H1 (cell line): ENCODE results near the gene ATP5F1C. TPM values are rescaled to one million over a fixed set of nuclear protein-coding genes. Genes with fewer than 3 reads are reported as not detected.
A peak's percentile ranks its signal among the peaks of the same experiment; 100 is the strongest.

Source experiments
- CTCF ChIA-PET: fragments of 300-600 bp; sonication (Branson Sonifier 250); formaldehyde crosslinking; loops from one replicate; lab custom pipeline; 2021; ENCODE audit not compliant: partially characterized antibody; lab: Charles Lee
- POLR2A ChIA-PET: fragments of 300-600 bp; sonication (Branson Sonifier 250); formaldehyde crosslinking; loops from one replicate; lab custom pipeline; 2021; ENCODE audit warnings: inconsistent platforms; ENCODE audit not compliant: partially characterized antibody; lab: Charles Lee
- DNase-seq, 2 experiments: peaks; one replicate each; pipeline versions ENCODE4 v3.0.0 to v3.0.0-alpha.2; 2010 to 2022; ENCODE audit warnings: low spot score in 2 of 2, low read depth in 1 of 2, mixed read lengths in 1 of 2
- FAIRE-seq: peaks from 2 replicates; lab custom pipeline; 2011; peaks lifted over from hg19 to GRCh38; lab: Jason Lieb, UNC
- H2AFZ ChIP-seq: 2 replicates; pipeline ENCODE4 v1.8.1; 2012; ENCODE audit warnings: low read length, inconsistent platforms
- H2AK5ac ChIP-seq: 2 replicates; pipeline ENCODE4 v1.6.1; 2013; ENCODE audit warnings: low read depth, low read length
- H2BK120ac ChIP-seq: replicated peaks from 2 replicates; pipeline ENCODE3; 2013; ENCODE audit warnings: low read depth, low read length, inconsistent platforms
- H2BK12ac ChIP-seq: 2 replicates; pipeline ENCODE4 v1.6.1; 2013; ENCODE audit warnings: low read depth, low read length
- H2BK15ac ChIP-seq: 2 replicates; pipeline ENCODE4 v1.6.1; 2013; ENCODE audit warnings: low read length
- H2BK20ac ChIP-seq: 2 replicates; pipeline ENCODE4 v1.6.1; 2013; ENCODE audit warnings: low read length
- H2BK5ac ChIP-seq: 2 replicates; pipeline ENCODE4 v1.6.1; 2013; ENCODE audit warnings: low read depth, low read length
- H3K14ac ChIP-seq: 2 replicates; pipeline ENCODE4 v1.6.1; 2013; ENCODE audit warnings: inconsistent platforms; ENCODE audit not compliant: insufficient read length
- H3K18ac ChIP-seq: 2 replicates; pipeline ENCODE4 v1.6.1; 2013; ENCODE audit warnings: low read length; ENCODE audit errors: extremely low read depth
- H3K23ac ChIP-seq: 2 replicates; pipeline ENCODE4 v1.6.1; 2013; ENCODE audit warnings: inconsistent platforms; ENCODE audit not compliant: insufficient read length
- H3K23me2 ChIP-seq: 2 replicates; pipeline ENCODE4 v1.6.1; 2013; ENCODE audit warnings: low read depth, low read length
- H3K27ac ChIP-seq: 2 replicates; pipeline ENCODE4 v1.6.1; 2011; ENCODE audit warnings: low read depth, low read length, inconsistent platforms
- H3K27me3 ChIP-seq, 4 experiments: replicated peaks in 1 of 4; 1 replicate in 1 of 4; 2 replicates in 3 of 4; pipeline versions ENCODE4 v1.6.1 to v1.8.1; 2011 to 2013; ENCODE audit warnings: low read length in 3 of 4, mild to moderate bottlenecking in 3 of 4, inconsistent platforms in 2 of 4, mixed read lengths in 2 of 4, moderate library complexity in 1 of 4; ENCODE audit not compliant: control insufficient read depth in 3 of 4, insufficient read depth in 3 of 4; ENCODE audit errors: extremely low read depth in 1 of 4
- H3K36me3 ChIP-seq, 4 experiments: 2 replicates each; pipeline versions ENCODE4 v1.6.1 to v1.8.1; 2011 to 2013; ENCODE audit warnings: mild to moderate bottlenecking in 4 of 4, low read length in 3 of 4, moderate library complexity in 2 of 4, control low read depth in 1 of 4, inconsistent platforms in 1 of 4; ENCODE audit not compliant: insufficient read depth in 4 of 4, control insufficient read depth in 2 of 4
- H3K4ac ChIP-seq: replicated peaks from 2 replicates; pipeline ENCODE3; 2013; ENCODE audit warnings: low read length, low read depth, mixed read lengths, inconsistent platforms; ENCODE audit not compliant: insufficient read length
- H3K4me1 ChIP-seq, 4 experiments: replicated peaks in 1 of 4; 1 replicate in 1 of 4; 2 replicates in 3 of 4; pipeline versions ENCODE4 v1.6.1 to v1.8.1; 2011 to 2013; ENCODE audit warnings: low read length in 3 of 4, inconsistent platforms in 2 of 4, mixed read lengths in 1 of 4; ENCODE audit not compliant: insufficient read depth in 4 of 4, control insufficient read depth in 3 of 4
- H3K4me2 ChIP-seq, 2 experiments: 2 replicates each; pipeline versions ENCODE4 v1.6.1 to v1.8.1; 2011 to 2013; ENCODE audit warnings: low read depth in 2 of 2, low read length in 2 of 2, control low read depth in 1 of 2, inconsistent platforms in 1 of 2, mild to moderate bottlenecking in 1 of 2; ENCODE audit not compliant: insufficient read depth in 1 of 2
- H3K4me3 ChIP-seq, 4 experiments: fragments of 200-600, 300-600 bp in 1 of 4; sonication (generic), shearing (Covaris generic), sonication (Bioruptor Twin) in 1 of 4; 2 replicates each; pipeline versions ENCODE4 v1.5.1 to v1.8.1; 2011 to 2016; ENCODE audit warnings: low read length in 4 of 4, low read depth in 3 of 4, control low read depth in 2 of 4, inconsistent platforms in 2 of 4, mild to moderate bottlenecking in 2 of 4, mixed read lengths in 1 of 4, moderate library complexity in 1 of 4; ENCODE audit not compliant: insufficient read depth in 2 of 4; ENCODE audit errors: extremely low read depth in 1 of 4
- H3K56ac ChIP-seq: replicated peaks from 2 replicates; pipeline ENCODE3; 2013; ENCODE audit warnings: low read depth, mild to moderate bottlenecking, mixed read lengths, low read length, inconsistent platforms; ENCODE audit not compliant: insufficient read length
- H3K79me1 ChIP-seq: 2 replicates; pipeline ENCODE4 v1.6.1; 2013; ENCODE audit warnings: low read depth, low read length, control low read depth
- H3K79me2 ChIP-seq, 2 experiments: 2 replicates each; pipeline versions ENCODE4 v1.6.1 to v1.8.1; 2012 to 2013; ENCODE audit warnings: low read length in 2 of 2, mild to moderate bottlenecking in 2 of 2, inconsistent platforms in 1 of 2; ENCODE audit not compliant: insufficient read depth in 2 of 2, control insufficient read depth in 1 of 2
- H3K9ac ChIP-seq, 4 experiments: replicated peaks in 1 of 4; 1 replicate in 1 of 4; 2 replicates in 3 of 4; pipeline versions ENCODE4 v1.6.1 to v1.8.1; 2011 to 2013; ENCODE audit warnings: low read depth in 3 of 4, low read length in 3 of 4, control low read depth in 2 of 4, mild to moderate bottlenecking in 2 of 4, moderate library complexity in 2 of 4, inconsistent platforms in 1 of 4; ENCODE audit errors: extremely low read depth in 1 of 4
- H3K9me3 ChIP-seq, 2 experiments: 2 replicates each; pipeline versions ENCODE4 v1.6.1 to v1.8.1; 2012 to 2013; ENCODE audit warnings: mild to moderate bottlenecking in 2 of 2, moderate library complexity in 2 of 2, control low read depth in 1 of 2, inconsistent platforms in 1 of 2, low read depth in 1 of 2, low read length in 1 of 2, mixed read lengths in 1 of 2; ENCODE audit not compliant: insufficient read depth in 2 of 2
- H4K20me1 ChIP-seq, 2 experiments: replicated peaks in 1 of 2; 2 replicates each; pipeline versions ENCODE3 to v1.8.1; 2011 to 2013; ENCODE audit warnings: inconsistent platforms in 2 of 2, low read length in 2 of 2, mild to moderate bottlenecking in 1 of 2; ENCODE audit not compliant: insufficient read depth in 2 of 2, control insufficient read depth in 1 of 2
- H4K5ac ChIP-seq: 2 replicates; pipeline ENCODE4 v1.6.1; 2013; ENCODE audit warnings: low read length, low read depth, mixed read lengths, inconsistent platforms; ENCODE audit not compliant: insufficient read length
- H4K8ac ChIP-seq: 2 replicates; pipeline ENCODE4 v1.8.0; 2013; ENCODE audit warnings: mild to moderate bottlenecking, moderate library complexity, low read length, inconsistent platforms; ENCODE audit not compliant: insufficient read depth; ENCODE audit errors: extremely low read depth
- H4K91ac ChIP-seq: replicated peaks from 2 replicates; pipeline ENCODE3; 2013; ENCODE audit warnings: low read length, mixed read lengths, inconsistent platforms; ENCODE audit not compliant: insufficient read length
- CBX8 ChIP-seq: fragments of 300-800, 300-1000 bp; sonication (generic); IDR thresholded peaks from 2 replicates; pipeline ENCODE4 v1.7.1; 2016; ENCODE audit warnings: low read depth, low read length, borderline replicate concordance
- KDM5A ChIP-seq: fragments of 200-600 bp; IDR thresholded peaks from 2 replicates; pipeline ENCODE4 v1.7.1; 2012; ENCODE audit warnings: mild to moderate bottlenecking, low read length, inconsistent platforms, mixed read lengths
- MAFK ChIP-seq: IDR thresholded peaks from 2 replicates; pipeline ENCODE4 v1.6.1; 2012; ENCODE audit warnings: low read depth, mild to moderate bottlenecking, improper control_type of control experiment, low read length
- RAD21 ChIP-seq, 2 experiments: IDR thresholded peaks in 1 of 2; conservative IDR thresholded peaks in 1 of 2; 2 replicates each; pipeline ENCODE4 v1.6.1; 2011; ENCODE audit warnings: low read depth in 2 of 2, low read length in 2 of 2, improper control_type of control experiment in 1 of 2, inconsistent platforms in 1 of 2, mild to moderate bottlenecking in 1 of 2, moderate library complexity in 1 of 2
- RNF2 ChIP-seq: fragments of 200-900, 300-1000 bp; sonication (generic); IDR thresholded peaks from 2 replicates; pipeline ENCODE4 v1.7.1; 2016; ENCODE audit warnings: borderline replicate concordance, low read depth, mild to moderate bottlenecking, antibody characterized with exemption, low read length; ENCODE audit not compliant: poor library complexity, severe bottlenecking; ENCODE audit errors: missing control alignments
- SP4 ChIP-seq: IDR thresholded peaks from 2 replicates; pipeline ENCODE4 v1.6.1; 2012; ENCODE audit warnings: low read length, inconsistent platforms
- WGBS, 2 experiments: shearing (Covaris generic) in 1 of 2; methylation state at CpG; one replicate each; pipeline versions ENCODE4 v1.1.6 to v1.1.7; 2013 to 2015; ENCODE audit warnings: low lambda C conversion rate in 2 of 2, mixed read lengths in 2 of 2, inconsistent platforms in 1 of 2, low coverage in 1 of 2, missing lambda C conversion rate in 1 of 2; ENCODE audit not compliant: insufficient replicate concordance in 2 of 2, insufficient coverage in 1 of 2, insufficient read length in 1 of 2; ENCODE audit errors: extremely low coverage in 1 of 2, missing lambda C conversion rate in 1 of 2; 5-methylcytosine and 5-hydroxymethylcytosine counted together
- polyA plus RNA-seq, 7 experiments: library from polyadenylated mRNA; depleted of rRNA in 3 of 7; stranded (reverse) in 5 of 7; unstranded in 2 of 7; fragments of >200 nt in 5 of 7; fragments of 200-250 nt in 2 of 7; gene quantifications; 1 replicate in 5 of 7; 2 replicates in 1 of 7; 4 replicates in 1 of 7; pipeline versions ENCODE4 v1.2.1 to v1.2.3, GENCODE V29; 2011 to 2013; ENCODE audit warnings: missing spikeins in 2 of 7, mixed read lengths in 2 of 7
- total RNA-seq: library from RNA; stranded (reverse); fragmentation: NEBNext Ultra II Directional; extraction: Animal tissue kit (Norgen Biotek cat#: 25700); gene quantifications from 2 replicates; pipeline ENCODE4 v1.2.1, GENCODE V29; 2021

The ATP5F1C gene
- total and polyA plus RNA-seq, 2 of the 8 experiments (the other 6 are each of a cell fraction or from before 2014, with no cell fraction given), result 221 to 265 TPM

GRCh38 chr10:7817576-7817975, 29.6 kb downstream of the ATP5F1C start:
- Histone ChIP-seq H3K79me1 (peaks cover 8% of the 10 kb centered on the region), H3K4ac (no peak overlapping the region), H3K36me3 (no peaks in the 10 kb centered on the region), H4K91ac (no peak overlapping the region), H3K4me1 (peaks cover 0 to 7% (median 2%) of the 10 kb centered on the region in 4 experiments; a peak in 3 of 7 replicates), H3K9ac (peak overlapping the region in 1 of 4 experiments; percentile 91; a peak in 2 of 7 replicates), H2BK15ac (no peak overlapping the region), H3K14ac (no peak overlapping the region), H4K5ac (no peak overlapping the region), H2AFZ (peak overlapping the region; percentile 98; the same call in 1 of the 2 replicates), H2BK5ac (no peak overlapping the region), H2BK20ac (no peak overlapping the region), H3K18ac (no peak overlapping the region), H2BK120ac (no peak overlapping the region), H3K23me2 (peaks cover 16% of the 10 kb centered on the region), H3K27me3 (no peaks in the 10 kb centered on the region), H4K8ac (no peak overlapping the region), H3K27ac (no peak overlapping the region), H4K20me1 (peaks cover 0 to 10% of the 10 kb centered on the region in 2 experiments), H3K23ac (no peak overlapping the region), H3K4me3 (peak overlapping the region; percentile 74 to 100 (median 100)), H3K79me2 (peaks cover 3 to 23% of the 10 kb centered on the region in 2 experiments), H3K4me2 (peak overlapping the region; percentile 85 to 99), H2AK5ac (no peak overlapping the region), H3K56ac (no peak overlapping the region), H3K9me3 (no peaks in the 10 kb centered on the region; a peak in 1 of 4 replicates), H2BK12ac (no peak overlapping the region)
- TF ChIP-seq CBX8 (no peak), RNF2 (no peak), SP4 (no peak), MAFK (no peak), RAD21 (IDR thresholded peaks at IDR 0.05 in 1 of 2, conservative IDR thresholded peaks at IDR 0.05 in 1 of 2; ENCODE audit: low read depth in 2 of 2, low read length in 2 of 2) (no peak), KDM5A (no peak)
- ChIA-PET CTCF (interaction anchor here (0.9 to 1.1 kb wide), 3 partner anchors 8 to 292 kb away, joined by 3 read pairs; no protein-coding TSS in a partner anchor), POLR2A (interaction anchor here (0.6 to 3.5 kb wide), 12 partner anchors 8 to 263 kb away, joined by 3 to 28 read pairs (median 4); partner anchors contain the start of genes ATP5F1C and KIN)
- 14% methylated on average over 12 of the region's 12 CpGs; no CpG with 5 or more reads in 1 of the 2 experiments for WGBS, 2 experiments
- FAIRE-seq, result no peak
- DNase-seq, result no peak
